ENCODE measurements around the gene CITED2. TPM values are rescaled to one million over a fixed set of nuclear protein-coding genes. Genes with fewer than 3 reads are reported as not detected.

The CITED2 gene
- total RNA-seq, 1 experiment from 2014 or later, result 256 TPM

GRCh38 chr6:139330306-139330705 lies 44.1 kb downstream of the CITED2 start:
- DNase-seq (ENCODE audit: low read depth), result peak; percentile 67

GRCh38 chr6:139329224-139329623 lies 45.2 kb downstream of the CITED2 start:
- DNase-seq (ENCODE audit: low read depth), result no peak

- no peak for DNase-seq (ENCODE audit: low read depth)
Observed at GRCh38 chr6:139327038-139327437, 47.4 kb downstream of the CITED2 start.

- no peak for DNase-seq (ENCODE audit: low read depth)
Observed at GRCh38 chr6:139325686-139326085, 48.8 kb downstream of the CITED2 start.

GRCh38 chr6:139325125-139325524 lies 49.3 kb downstream of the CITED2 start:
- no peak for DNase-seq (ENCODE audit: low read depth)

- no peak for DNase-seq (ENCODE audit: low read depth)
Observed at GRCh38 chr6:139324301-139324555, 50.2 kb downstream of the CITED2 start.

- DNase-seq (ENCODE audit: low read depth), result peak; percentile 88
Observed at GRCh38 chr6:139323511-139324300, 50.7 kb downstream of the CITED2 start.

Other genes with a start within 250 kb of the CITED2 start
- gene HECA, start 239.6 kb downstream of the CITED2 start, total RNA-seq (2014; rRNA removed), result 7.4 and 8.6 TPM in 2 replicates
- 1.2 and 2.1 TPM in 2 replicates for gene TXLNB, start 82.7 kb downstream of the CITED2 start, total RNA-seq (2014; rRNA removed)

Data from LHCN-M2 (cell line).